GM12891 (cell line): ENCODE measurements around the gene TNFSF12.

Experiments used
- PAX5 ChIP-seq: IDR thresholded peaks from 2 replicates; pipeline ENCODE4 v1.6.1; 2011; ENCODE audit warnings: low read length, moderate library complexity, mild to moderate bottlenecking; ENCODE audit not compliant: insufficient read depth, severe bottlenecking
- POLR2A ChIP-seq: IDR thresholded peaks from 2 replicates; pipeline ENCODE4 v1.6.1; 2011; ENCODE audit warnings: low read depth, low read length, control low read depth
- POLR2AphosphoS5 ChIP-seq: IDR thresholded peaks from 2 replicates; pipeline ENCODE4 v1.6.1; 2011; ENCODE audit warnings: low read depth, low read length, control low read depth
- POU2F2 ChIP-seq: IDR thresholded peaks from 2 replicates; pipeline ENCODE4 v1.6.1; 2011; ENCODE audit warnings: low read depth, mild to moderate bottlenecking, control low read depth, low read length, moderate library complexity
- SPI1 ChIP-seq: IDR thresholded peaks from 2 replicates; pipeline ENCODE4 v1.6.1; 2011; ENCODE audit warnings: low read depth, low read length, control low read depth
- TAF1 ChIP-seq: IDR thresholded peaks from 2 replicates; pipeline ENCODE4 v1.6.1; 2011; ENCODE audit warnings: low read depth, low read length, control low read depth

DNA sequence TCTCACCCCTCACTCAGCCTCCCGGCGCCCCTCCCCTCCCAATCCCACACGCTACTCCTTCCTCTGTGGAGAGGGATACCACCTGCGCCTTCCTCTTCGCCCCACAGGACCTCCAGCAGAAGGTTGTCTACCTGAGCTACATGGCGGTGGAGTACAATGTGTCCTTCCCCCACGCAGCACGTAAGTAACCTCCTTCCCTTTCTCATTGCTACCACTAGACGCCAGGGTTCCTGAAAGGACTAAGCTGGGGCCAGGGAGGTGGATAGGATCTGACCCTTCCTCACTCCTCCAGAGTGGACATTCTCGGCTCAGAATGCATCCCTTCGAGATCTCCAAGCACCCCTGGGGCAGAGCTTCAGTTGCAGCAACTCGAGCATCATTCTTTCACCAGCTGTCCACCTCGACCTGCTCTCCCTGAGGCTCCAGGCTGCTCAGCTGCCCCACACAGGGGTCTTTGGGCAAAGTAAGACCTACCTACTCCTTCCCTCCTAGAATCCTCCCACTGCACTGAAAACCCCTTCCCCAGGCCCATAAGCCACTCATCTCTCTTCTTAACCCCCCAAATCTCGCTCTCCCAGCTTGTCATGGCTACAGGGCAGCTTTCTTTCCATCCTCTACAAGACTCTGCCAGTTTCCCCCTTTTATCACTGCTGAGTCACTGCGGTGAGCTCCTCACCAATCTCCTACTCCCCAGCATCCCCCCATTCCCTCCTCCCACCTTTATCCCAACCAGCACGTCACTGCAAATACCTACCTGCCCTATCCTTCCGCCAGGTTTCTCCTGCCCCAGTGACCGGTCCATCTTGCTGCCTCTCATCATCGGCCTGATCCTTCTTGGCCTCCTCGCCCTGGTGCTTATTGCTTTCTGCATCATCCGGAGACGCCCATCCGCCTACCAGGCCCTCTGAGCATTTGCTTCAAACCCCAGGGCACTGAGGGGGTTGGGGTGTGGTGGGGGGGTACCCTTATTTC, 32.0 kb downstream of the TNFSF12 start:
- TF ChIP-seq POLR2A (peak; percentile 51; the same call in 1 of the 2 replicates), PAX5 (no peak), POLR2AphosphoS5 (no peak; the same call in 1 of the 2 replicates), TAF1 (no peak), POU2F2 (no peak), SPI1 (no peak)
